ENCODE results near the gene CR1.
"Not testable (repeated sequence)": the region's sequence is repeated elsewhere in the genome, so short reads cannot be mapped to it uniquely, and the experiment has no call there.

DNA sequence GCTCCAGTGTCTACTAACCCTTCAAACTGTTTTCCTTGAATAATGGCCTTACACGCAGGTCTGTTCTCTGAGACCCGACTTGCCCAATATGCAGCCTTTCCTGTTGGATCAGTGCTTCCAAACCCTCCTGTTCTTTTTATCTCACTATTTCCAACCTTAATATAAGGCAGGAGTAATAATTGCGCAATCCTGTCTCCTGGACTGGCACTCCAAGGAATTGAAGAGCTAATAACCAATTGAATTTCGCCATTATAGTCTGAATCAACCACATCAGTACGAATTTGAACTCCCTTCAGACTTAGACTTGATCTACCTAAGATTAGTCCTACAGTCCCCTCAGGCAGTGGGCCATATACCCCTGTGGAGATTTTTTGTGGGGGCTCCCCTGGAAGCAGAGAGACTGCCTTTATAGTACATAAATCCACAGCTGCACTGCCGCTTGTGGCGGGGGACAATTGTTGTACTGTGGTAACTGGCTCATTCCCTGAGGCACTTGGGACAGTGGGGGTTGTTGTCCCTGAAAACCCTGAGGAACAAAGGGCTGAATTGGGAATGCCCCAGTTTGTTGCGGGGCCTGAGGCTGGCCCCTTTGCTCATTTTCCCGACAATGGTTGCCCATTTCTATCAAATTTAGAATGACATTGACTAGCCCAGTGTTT lies 142.7 kb downstream of the CR1 start:
- TF ChIP-seq CTCF (conservative IDR thresholded peaks at IDR 0.05); ZFX (IDR thresholded peaks at IDR 0.05): not testable (repeated sequence)

All from C4-2B (cell line).